GM21390 (cell line): ENCODE results near the gene GCG.

Experiments used
- ATAC-seq: cut with Tn5 transposase; IDR thresholded peaks from one replicate; pipeline ENCODE4 v1.9.1; 2021; ENCODE audit not compliant: unreplicated experiment

GCG gene

DNA sequence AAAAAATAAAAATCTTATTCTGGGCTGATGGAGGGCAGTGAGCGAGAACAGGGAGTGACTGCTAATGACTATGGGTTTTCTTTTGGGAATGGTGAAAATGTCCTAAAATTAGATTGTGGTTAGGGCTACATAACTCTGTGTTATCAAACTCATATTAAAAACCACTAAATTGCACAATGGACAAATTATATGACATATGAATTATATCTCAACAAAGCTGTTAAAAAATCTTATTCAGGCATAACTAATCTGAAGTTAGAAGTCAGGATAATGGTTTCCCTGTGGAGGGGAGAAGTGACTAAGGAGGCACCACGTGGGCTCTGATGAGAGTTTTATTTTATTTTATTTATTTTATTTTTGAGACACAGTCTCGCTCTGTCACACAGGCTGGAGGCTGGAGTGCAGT is 45.9 kb downstream of the GCG start:
- no peak for ATAC-seq

DNA sequence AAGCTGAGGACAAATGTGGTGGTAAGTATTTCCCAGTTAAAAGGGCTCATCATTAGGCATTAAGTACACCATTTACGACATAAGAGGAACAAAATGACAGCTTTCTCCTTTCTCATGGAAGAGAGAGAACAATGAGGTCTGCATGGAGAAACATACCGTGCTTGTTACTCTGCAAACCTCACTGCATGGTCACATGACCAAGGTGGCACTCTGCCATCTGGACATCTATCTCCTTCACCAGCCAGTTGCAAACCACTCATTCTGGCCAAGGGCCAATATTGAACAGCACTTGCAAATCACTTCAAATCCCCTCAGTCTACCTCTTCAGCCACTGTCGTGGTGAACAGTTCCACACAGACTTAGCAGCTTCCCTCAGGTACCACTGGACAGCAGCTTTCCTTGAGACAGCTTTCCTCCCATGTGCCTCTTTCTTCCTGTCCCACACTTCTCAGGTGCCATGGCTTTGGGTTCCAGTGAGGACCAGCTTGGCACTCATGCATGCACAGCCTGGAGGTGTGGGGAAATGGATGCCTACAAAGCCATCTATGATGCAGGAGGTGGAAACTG is 48.5 kb downstream of the GCG start:
- no peak for ATAC-seq

DNA sequence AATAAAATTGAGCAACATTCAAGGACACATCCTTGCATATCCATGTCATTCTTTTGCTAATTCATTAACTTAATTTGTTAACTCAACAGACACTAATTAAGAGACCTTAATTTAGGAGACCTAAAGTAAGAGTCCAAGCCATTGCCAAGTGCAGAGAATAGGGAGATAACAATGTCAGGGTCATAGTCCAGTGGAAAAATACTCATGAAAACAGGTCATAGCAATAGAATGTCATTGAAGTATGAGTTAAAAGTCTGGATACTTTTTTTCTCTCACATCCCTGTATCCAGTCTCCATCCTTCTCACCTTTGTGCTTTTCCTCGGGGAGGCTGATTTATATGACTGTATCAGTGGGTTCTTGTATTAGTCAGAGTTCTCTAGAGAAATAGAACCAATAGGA is 51.5 kb downstream of the GCG start:
- no peak for ATAC-seq

DNA sequence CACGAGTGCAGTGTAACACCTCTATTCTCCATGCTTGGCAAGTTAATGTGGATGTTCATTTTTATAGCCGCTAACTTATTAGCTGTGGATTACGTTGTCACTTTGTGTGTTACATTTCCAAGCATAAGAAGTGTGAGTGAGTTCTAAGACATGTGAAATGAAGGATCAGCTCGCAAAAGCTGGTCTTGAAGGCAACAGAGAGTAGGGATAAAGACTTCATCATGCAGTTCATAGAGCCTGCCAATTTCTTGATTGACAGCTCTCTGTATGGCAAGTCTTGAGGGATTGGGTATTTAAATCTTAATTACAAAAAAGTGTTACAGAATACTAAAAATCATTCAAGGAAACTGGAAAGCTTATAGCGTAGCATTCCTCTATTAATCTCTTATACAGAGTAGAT is 52.2 kb downstream of the GCG start:
- no peak for ATAC-seq
